NCI-H2029 treated with DMSO at 0.1 percent for 48 hours (cell line): ENCODE measurements around the gene PPM1A.
"Not testable (repeated sequence)": the region's sequence is repeated elsewhere in the genome, so short reads cannot be mapped to it uniquely, and the experiment has no call there.

ENCODE experiments used
- DNase-seq: peaks from one replicate; lab custom pipeline; 2025; lab: John Stamatoyannopoulos, UW

PPM1A gene

DNA sequence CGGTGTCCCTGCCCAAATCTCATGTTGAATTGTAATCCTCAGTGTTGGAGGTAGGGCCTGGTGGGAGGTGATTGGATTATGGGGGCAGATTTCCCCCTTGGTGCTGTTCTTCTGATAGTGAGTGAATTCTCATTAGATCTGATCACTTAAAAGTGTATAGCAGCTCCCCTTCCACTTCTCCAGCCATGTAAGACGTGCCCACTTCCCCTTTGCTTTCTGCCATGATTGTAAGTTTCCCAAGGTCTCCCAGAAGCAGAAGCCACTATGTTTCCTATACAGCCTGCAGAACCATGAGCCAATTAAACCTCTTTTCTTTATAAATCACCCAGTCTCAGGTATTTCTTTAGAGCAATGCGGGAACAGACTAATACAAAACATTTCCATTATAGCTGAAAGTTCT, 71.8 kb downstream of the PPM1A start:
- DNase-seq: not testable (repeated sequence)

DNA sequence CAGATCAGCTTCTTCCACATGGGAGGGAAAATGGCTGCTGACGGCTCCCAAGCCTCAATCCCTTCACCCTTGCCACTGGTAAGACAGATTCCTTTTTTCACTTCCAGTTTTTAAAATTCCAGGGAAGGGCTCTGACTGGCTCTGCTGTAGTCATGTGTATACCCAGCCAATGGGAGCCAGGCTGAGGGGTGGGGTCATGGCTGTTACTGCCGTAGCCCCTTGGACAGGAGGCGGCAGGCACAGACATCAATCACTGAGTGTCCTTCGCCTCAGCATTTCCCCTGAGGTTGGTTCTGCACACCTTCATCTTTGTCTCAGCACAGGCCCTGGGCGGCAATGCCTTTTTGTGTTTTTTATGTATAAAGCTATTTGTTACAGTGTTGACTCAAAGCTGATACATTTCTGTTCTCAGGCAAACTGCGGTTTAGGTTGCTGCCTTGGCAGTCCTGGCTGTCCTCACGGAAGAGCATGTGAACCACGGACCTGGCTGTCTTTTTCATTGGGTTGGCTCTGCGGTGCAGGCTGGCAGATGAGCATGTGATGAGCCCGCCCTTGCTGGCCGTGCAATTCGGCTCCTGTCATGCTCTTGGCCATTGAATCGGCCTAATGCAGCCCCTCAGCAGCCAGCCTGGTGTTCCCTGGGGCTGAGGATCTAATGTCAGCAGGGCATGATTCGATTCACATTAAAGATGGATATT, 74.3 kb downstream of the PPM1A start:
- no peak for DNase-seq

DNA sequence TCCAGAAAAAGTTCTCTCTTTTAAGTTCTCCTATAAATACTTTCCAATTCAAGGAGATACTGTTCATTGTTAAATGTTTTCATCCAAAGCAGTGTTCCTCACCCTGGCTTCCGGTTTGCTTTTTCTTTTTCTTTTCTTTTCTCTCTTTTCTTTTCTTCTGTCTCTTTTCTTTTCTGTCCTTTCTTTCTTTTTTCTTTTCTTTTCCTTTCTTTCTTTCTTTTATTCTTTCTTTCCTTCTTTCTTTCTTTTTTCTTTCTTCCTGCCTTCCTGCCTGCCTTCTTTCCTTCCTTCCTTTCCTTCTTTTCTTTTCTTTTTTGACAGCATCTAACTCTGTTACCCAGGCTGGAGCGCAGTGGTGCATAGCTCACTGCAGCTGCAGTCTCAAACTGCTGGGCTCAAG, 75.8 kb downstream of the PPM1A start:
- no peak for DNase-seq

DNA sequence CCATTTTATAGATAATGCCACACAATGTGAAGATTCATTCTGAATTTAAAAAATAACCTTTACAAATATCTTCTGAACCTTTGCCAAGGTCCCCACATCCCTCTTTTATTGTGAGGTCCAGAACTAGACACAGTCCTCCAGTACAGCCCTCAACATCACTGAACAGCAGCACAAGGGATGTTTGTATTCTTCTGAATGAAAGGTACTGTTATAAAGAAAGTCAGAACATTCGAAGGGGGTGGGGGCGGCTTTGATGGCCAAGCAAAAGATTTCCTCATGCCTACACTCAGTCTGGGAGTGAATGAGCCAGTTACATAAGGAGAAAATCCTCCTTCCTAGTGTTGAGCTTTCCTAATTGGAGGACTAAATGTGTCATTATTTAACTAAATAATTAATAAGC, 77.3 kb downstream of the PPM1A start:
- DNase-seq: no peak

DNA sequence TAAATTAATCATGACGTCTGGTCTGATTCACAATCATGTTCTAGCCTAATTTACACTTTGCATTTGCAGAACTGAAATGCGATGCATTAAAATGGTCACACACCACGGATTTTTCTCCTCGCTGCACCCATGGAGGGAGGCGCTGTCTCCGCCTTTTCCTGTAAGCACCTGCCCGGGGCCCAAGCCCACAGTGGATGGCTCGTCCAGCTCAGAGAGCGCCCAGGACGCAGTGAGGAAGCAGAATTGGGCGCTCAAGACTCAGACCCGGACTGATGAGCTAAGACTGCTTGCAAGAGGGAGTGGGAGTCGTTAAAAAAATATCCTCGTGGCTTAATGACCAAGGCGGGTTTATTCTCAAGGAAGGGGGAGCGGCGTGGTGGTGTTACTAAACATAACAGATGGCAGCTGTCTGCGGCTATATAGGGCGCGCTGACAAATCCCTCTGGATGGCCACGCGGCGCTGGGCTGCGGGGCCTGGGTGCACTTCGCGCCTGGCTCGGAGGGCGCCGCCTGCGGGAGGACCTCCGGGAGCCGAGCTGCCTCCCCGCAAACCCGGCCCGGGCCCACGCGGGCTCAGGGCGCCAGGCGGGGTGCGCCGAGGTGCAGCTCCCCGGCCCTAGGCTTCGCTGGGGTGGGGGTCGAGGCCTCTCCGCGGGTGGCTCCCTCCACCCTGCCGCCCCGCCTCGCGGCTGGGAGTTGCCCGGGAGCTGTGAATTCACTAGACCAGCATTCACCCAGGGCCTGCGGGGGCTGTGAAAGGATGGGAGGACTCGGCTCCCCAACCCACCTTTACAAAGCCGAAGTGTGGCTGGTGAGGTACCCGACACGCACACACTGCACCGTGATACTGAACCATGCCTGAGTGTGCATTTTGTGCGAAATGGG, 78.7 kb downstream of the PPM1A start:
- peak; percentile 74 for DNase-seq

DNA sequence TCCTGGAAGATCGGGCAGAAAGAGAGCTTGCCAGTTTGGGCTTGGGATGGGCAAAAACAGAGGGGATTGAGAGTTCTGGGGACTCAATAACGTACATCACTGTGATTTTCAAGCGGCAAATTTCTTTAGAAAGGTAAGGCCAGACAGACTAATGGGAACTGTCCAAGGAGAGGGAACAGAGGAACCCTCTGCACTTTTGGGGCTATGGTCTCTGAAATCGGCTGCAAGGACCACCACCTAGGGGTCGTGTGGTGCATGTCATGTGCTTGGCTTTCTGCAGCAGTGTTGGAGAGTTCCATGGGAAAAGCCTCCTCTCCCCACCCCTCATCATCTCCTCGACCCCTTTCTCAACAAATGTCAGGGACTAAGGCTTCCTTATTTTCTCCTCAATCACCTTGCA, 79.6 kb downstream of the PPM1A start:
- no peak for DNase-seq

DNA sequence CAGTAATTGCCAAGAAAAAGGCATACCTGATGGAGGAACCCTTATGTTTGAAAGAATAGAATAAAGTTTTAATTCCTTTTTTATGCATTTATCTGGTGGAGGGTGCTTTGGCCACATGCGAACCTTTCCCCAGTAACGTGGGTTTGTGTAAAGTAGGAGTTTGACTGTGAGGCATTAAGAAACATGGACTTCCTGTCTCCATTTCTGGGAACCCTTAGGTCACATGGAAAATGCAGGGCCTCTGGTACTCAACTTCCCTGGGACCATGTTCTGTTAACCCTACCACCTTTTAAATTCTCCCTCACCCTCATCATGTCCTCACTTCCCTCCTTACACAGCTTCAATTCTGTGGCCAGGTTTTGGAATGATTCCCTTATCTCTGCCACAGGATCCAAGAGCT, 80.3 kb downstream of the PPM1A start:
- DNase-seq: no peak

DNA sequence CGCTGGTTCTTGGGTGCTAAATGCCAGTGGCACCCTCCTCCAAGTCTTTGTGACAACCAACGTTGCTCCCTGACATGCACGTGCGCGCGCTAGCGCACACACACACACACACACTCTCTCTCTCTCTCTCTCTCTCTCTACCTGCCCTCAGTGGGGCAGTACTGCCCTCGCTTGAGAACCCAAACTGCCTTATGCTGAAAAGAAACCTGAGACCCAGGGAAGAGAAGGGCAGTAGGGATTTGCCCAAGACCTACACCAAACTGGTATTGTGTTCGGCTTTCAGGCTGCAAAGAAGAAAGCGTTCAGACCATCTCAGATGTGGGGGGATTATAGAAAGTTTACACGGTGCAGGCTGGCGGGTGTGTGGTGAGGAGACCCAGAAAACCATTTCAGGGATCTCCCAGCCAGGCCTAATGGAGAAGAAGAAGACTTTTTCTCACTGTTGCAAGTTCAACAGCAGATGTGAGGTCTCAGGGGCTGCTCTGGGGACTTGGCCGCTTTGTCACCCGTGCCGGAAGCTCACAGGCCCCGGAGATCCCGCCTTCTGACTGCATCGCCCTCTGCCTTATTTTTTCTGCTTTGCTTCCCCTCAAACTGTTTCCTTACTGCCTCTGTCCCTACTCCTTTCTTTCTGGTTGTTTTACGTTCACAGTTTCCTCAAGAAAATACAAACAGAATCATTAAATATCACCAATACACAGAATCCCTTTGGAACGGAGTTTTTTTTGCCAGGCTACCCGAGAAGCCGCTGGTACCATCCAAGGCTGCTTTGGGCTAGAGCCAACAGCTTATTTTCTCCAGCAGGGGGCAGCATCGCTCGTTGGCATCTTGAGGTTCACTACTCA, 82.4 kb downstream of the PPM1A start:
- peak; percentile 94 for DNase-seq

DNA sequence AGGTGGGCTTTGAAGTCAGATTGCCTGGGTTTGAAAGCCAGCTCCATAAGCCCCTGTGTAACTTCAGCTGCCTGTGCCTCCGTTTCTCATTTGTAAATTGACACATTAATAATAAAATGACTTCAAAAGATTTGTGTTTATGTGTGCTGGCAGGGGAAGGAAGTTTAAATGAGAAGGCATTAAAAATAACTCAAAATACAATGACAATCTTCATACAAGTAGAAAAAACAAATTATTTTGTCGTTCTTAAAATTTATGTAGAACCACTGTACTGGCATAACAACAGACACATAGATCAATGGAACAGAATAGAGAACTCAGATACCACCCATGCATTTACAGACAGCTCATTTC, 83.0 kb downstream of the PPM1A start:
- DNase-seq: no peak

DNA sequence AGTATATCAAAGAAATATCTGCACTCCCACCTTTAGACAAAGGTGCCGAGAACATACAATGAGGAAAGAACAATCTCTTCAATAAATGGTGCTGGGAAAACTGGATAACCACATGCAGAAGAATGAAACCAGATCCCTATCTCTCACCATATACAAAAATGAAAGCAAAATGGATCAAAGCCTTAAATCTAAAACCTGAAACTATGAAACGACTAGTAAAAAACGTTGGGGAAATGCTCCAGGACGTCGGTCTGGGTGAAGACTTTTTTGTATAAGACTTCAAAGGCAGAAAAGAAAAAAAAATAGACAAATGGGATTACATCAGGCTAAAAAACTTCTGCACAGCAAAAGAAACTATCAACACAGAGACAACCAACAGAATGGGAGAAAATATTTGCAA, 83.8 kb downstream of the PPM1A start:
- DNase-seq: no peak

DNA sequence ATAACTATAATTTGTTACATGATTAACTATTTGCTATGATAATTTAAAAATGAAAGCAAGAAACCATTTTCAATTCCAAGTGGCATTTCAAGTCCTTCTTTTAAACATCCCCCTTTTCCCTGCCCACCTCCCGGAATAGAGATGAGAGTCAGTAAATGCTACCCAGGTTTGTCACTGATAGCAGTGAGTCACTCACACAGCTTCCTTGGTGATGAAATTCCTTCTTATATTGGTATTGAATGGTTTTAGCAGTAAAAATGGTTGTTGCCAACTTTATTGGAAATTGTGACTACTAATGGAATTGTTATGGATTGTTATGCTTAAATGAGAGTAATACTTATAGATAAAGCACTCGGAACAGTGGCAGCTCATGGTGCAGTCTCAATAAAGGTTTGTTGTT, 90.5 kb downstream of the PPM1A start:
- no peak for DNase-seq

DNA sequence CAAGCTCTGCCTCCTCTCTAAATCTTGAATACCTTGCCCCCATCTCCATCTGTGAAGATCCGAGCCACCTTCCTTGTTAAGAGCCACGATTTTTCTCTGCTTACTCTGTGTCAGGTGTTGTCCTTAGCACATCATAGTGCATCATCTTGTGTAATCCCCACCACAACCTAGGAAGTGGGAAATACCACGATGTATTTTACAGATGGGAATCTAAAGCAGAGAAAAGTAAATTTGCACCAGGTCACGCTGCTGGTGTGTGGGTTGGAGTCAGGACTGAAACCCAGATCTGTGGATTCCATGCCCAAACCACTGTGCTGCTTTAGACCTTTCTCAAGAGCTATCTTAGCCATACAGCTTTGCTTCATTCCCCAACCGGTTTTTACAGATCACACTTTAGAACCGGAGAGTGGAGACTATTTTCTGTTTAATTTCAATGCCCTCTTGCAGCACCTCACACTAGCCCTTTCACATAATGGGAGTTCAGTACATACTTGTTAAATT, 94.6 kb downstream of the PPM1A start:
- no peak for DNase-seq

DNA sequence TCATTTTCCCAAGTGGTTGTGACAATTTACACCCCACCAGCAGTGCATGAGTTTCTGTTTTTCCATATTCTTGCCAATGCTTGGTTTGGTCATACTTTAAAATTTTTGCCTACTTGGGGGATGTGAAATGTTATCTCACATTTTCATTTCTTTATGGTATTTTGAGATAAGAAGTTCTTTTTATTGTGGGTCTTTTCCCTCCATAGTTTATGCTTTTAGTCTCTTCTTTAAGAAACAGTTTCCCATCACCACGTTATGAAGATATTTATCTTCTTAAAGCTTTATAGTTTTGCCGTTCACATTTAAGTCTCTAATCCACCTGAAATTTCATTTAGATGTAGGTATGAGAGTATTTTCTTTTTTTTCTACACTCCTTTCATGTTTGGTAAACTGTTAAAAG, 95.7 kb downstream of the PPM1A start:
- DNase-seq: no peak

DNA sequence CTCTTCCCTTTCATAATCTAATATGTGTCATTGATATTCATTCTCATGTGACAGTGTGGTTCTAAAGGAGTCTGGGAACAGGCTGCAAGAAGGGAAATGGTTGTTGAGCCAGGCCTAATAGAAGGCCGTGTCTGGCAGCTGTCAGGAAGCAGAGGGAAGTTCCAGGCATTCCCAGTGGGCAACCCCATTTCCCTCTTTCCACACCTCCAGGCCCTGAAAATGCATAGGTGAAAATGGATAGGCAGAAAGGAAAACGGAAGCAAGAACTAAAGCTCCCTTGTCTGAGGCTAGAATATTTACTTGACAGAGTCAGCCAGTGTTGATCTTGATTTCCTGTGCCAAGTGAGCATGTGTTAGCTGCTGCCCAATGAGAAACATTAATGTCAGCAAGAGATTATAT, 97.7 kb downstream of the PPM1A start:
- DNase-seq: peak; percentile 47

DNA sequence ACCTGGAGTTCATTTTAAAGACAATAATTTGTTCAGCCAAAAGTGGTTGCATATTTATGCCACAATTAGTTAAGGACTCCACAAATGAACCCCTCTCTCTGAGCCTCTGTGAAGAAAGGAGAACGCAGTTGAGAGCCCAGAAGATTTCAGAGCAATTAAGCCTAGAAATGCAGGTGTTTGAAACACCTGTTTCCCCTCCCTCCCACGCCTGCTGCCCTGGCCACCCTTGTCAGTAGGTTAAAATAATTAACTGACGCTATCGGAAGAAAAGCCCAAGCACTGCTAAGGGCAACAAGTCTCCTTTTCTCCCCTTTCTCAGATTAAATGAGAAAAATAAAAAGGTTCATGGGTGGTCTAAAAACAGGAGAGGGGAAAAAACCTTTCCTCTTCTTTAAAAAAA, 99.2 kb downstream of the PPM1A start:
- DNase-seq: no peak
